GM19467 (cell line): ENCODE results near the gene TRIM4.
"Not testable (repeated sequence)": the region's sequence is repeated elsewhere in the genome, so short reads cannot be mapped to it uniquely, and the experiment has no call there.

Experiments used
- ATAC-seq: cut with Tn5 transposase; IDR thresholded peaks from one replicate; pipeline ENCODE4 v1.9.1; 2021; ENCODE audit warnings: mild to moderate bottlenecking, moderate library complexity; ENCODE audit not compliant: unreplicated experiment

Gene TRIM4

GRCh38 chr7:99920149-99920548 lies 819 bp upstream of the TRIM4 start:
- ATAC-seq, result no peak

DNA sequence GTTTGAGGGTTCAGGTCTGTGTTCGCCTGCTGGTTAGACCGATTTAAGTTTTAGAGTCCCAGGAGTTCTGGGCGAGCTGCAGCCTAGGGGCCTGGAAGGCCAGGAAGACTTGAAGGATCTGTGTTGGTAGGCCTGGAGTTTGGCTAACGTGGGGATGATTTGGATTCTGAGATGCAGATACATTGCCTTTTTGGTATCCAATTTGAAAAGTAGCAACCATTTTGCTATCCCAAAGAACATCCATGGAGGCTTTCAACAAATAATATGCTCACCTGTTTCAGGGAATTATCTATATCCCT lies 433 bp upstream of the TRIM4 start:
- no peak for ATAC-seq

DNA sequence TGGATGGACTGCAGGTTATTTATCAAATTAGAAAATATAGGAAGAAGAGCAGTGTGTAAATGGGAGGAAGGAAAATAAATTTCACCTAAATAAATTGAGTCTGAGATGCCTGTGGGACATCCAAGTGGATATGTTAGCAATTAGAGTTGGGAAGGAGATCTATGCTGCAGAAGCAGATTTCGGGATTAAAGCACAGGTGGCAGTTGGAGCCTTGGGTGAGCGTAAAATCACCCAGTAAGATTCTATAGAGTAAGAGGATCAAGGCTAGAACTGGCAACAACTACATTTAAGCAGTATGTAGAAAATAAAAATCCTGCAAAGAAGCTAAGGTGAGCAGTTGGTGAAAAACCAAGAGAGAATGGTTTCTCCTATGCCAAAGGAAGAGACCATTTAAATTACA lies 8.4 kb downstream of the TRIM4 start:
- no peak for ATAC-seq

- ATAC-seq, result no peak
Observed at GRCh38 chr7:99901581-99901980, 17.7 kb downstream of the TRIM4 start.

DNA sequence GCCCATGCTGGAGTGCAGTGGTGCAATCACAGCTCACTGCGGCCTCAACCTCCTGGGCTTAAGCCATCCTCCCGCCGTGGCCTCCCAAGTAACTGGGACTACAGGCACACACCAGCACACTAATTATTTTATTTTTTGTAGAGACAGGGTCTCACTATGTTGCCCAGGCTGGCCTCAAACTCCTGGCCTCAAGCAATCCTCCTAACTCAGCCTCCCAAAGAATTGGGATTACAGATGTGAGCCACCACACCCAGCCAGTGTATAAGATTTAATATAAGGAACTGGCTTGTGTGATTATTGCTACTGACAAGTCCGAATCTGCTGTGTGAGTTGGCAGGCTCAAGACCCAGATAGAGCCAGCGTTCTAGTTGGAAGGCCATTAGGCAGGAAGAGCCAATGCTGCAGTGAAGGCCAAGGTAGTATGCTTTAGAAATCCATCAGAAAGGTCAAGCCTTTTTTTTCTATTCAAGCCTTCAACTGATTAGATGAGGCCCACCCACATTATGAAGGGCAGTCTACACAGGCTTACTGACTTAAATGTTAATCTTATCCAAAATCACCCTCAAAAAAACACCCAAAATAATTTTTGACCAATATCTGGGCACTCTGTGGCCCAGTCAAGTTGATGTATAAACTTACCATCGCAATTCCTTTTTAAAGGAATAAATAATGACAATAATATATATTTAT lies 19.4 kb downstream of the TRIM4 start:
- no peak for ATAC-seq

- no peak for ATAC-seq
Observed at GRCh38 chr7:99898836-99899235, 20.5 kb downstream of the TRIM4 start.

GRCh38 chr7:99898023-99898357 lies 21.3 kb downstream of the TRIM4 start:
- ATAC-seq, result no peak

DNA sequence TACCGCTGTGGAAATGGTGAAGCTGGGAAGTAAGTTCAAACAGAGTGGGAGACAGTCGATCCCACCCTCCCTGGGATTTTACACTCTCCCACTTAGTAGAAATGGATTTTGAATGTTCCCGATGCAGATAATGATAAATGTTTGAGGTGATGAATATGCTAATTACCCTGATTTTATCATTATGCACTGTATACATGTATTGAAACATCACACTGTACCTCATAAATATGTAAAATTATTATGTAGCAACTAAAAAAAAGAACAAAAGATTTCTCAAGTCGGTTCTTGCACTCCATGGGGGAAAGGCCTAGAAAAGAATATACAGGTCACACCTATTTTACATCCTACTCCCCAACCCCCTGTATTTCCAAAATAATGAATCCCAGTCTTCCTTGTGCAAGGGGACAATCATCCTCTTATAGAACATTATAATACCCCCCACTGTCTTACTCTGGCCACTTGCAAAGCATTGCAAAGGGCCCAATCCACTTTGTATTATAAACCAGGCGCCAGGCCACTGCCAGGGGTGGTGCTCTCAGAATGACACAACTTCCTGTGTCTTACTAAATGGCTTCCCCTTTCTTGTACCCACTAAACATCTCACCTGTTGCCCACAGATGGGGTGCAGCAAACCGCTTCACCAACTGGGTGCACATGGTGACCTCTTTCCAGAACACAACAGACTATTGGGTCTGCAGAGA lies 21.9 kb downstream of the TRIM4 start:
- no peak for ATAC-seq

- ATAC-seq, result no peak
Observed at GRCh38 chr7:99894738-99895137, 24.6 kb downstream of the TRIM4 start.

- ATAC-seq, result no peak
Observed at GRCh38 chr7:99893280-99893679, 26.1 kb downstream of the TRIM4 start.

DNA sequence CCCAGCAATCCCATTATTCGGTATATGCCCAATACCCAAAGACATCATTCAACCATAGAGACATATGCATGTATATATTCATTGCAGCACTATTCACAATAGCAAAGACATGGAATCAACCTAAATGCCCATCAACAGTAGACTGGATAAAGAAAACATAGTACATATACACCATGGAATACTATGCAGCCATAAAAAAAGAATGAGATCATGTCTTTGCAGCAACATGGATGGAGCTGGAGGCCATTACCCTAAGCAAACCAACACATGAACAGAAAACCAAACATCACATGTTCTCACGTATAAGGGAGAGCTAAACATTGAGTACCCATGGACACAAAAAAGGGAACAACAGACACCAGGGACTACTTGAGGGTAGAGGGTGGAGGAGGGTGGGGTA lies 29.0 kb downstream of the TRIM4 start:
- ATAC-seq, result not testable (repeated sequence)

GRCh38 chr7:99888366-99888765 lies 31.0 kb downstream of the TRIM4 start:
- not testable (repeated sequence) for ATAC-seq

- ATAC-seq, result no peak
Observed at GRCh38 chr7:99881370-99881769, 38.0 kb downstream of the TRIM4 start.

DNA sequence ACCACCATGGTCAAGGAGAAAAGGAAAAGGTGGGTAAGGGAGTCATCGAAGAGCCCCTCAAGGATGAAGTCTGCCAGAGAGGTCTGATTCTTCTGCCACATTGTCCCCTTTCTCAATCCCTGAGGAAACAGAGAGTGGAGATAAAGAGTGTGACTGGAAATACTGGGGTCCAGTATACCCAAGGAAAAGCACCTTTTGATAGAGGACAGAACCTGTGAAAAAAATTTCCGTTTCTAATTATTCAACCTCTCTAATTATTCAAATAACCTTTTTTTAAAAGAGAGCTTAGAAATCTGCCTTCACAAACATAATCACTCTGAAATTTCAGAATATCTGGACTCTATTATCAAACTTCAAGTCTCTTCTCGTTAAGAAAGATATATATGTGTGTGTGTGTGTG lies 42.4 kb downstream of the TRIM4 start, which contains the start of gene OR2AE1:
TSS of gene OR2AE1 (minus strand) at position 101 of the 400 bp plus-strand sequence. CDS start at position 101, 0 bp downstream.
- ATAC-seq, result no peak

- ATAC-seq, result no peak
Observed at GRCh38 chr7:99876491-99876890, 42.8 kb downstream of the TRIM4 start.

DNA sequence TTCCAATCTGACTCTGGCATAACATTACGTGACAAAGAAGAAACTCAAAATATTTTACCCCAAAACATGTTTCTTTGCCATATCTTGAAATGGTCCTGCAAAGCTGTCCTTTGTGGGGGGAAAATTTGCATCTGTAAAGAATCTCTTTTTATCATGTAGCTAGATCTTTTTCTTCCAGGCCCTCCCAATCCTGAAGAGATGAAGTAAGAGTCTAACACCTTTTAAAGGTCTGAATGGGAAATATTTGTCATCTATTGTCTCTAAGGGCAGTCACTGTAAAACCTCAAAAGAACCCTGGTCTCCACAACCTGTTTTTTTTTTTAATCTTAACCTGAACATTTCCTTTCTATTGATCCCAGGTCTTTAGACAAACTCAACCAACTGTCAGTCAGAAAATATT lies 51.1 kb downstream of the TRIM4 start:
- ATAC-seq, result no peak

DNA sequence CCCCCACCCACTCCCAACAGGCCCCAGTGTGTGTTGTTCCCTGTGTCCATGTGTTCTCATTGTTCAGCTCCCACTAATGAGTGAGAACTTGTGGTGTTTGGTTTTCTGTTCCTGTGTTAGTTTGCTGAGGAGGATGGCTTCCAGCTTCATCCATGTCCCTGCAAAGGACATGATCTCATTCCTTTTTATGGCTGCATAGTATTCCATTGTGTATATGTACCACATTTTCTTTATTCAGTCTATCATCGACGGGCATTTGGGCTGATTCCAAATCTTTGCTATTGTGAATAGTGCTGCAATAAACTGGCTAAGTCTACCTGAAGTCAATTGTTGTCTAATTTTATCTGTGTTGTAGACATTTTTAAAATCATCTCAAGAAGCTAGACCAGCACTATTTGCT lies 51.9 kb downstream of the TRIM4 start:
- ATAC-seq, result not testable (repeated sequence)

GRCh38 chr7:99863847-99864440 lies 55.4 kb downstream of the TRIM4 start:
- no peak for ATAC-seq

- ATAC-seq, result no peak
Observed at GRCh38 chr7:99860281-99861127, 58.8 kb downstream of the TRIM4 start.

DNA sequence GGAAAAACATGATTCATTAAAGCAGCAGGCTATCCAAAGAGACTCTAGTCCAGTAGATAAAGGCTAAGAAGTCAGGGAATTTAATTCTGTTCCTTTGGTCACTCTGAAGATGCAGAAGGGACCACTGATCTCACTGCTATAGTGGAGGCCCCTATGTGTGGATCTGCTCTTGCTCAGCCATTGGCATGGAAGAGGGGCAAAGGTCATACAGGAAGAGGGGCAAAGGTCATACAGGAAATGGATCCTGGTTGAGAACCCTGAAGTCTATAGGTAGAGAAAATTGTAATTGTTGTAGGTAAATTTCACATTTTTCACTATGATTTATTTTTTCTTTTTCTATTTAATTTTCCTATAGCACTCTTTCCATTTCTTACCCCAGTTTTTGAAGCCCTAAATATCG lies 64.1 kb downstream of the TRIM4 start:
- no peak for ATAC-seq

GRCh38 chr7:99848420-99849216 lies 70.7 kb downstream of the TRIM4 start:
- ATAC-seq, result no peak
